GM12878 (cell line): Measurements from ENCODE around the gene LSMEM2. TPM values are rescaled to one million over a fixed set of nuclear protein-coding genes. Genes with fewer than 3 reads are reported as not detected.

Experiments used
- ATAC-seq: fragments of 200-7000 bp; cut with Tn5 transposase; 3 replicates; pipeline ENCODE4 v1.9.1; 2020; ENCODE audit warnings: mild to moderate bottlenecking, moderate library complexity
- BruUV-seq: library from RNA; stranded (reverse); fragments of 400-500 nt; replicated peaks from 2 replicates; lab custom pipeline; 2021; lab: Mats Ljungman, UMichigan
- CTCF ChIA-PET: fragments of 300-600 bp; sonication (Branson Sonifier 250); formaldehyde crosslinking; extraction: SDS; loops from one replicate; lab custom pipeline; 2021; ENCODE audit warnings: inconsistent platforms; lab: Yijun Ruan, JAX
- POLR2A ChIA-PET: fragments of 350-600 bp; formaldehyde crosslinking; extraction: SDS; loops from one replicate; lab custom pipeline; 2021; ENCODE audit warnings: inconsistent platforms; lab: Charles Lee
- RAD21 ChIA-PET: fragments of 300-600 bp; sonication (Branson Sonifier 250); formaldehyde crosslinking; loops from one replicate; lab custom pipeline; 2023; ENCODE audit warnings: antibody characterized with exemption; ENCODE audit not compliant: unreplicated experiment; lab: Charles Lee
- SMC1A ChIA-PET: fragments of 300-600 bp; sonication (Branson Sonifier 250); formaldehyde crosslinking; loops from one replicate; lab custom pipeline; 2023; ENCODE audit not compliant: unreplicated experiment, uncharacterized antibody; lab: Charles Lee
- DNase-seq: peaks from one replicate; pipeline ENCODE4 v3.0.0-alpha.2; 2011; ENCODE audit warnings: low read depth, low spot score
- FAIRE-seq: peaks from 3 replicates; lab custom pipeline; 2011; peaks lifted over from hg19 to GRCh38; lab: Jason Lieb, UNC
- H2AFZ ChIP-seq: 2 replicates; pipeline ENCODE4 v1.6.0; 2011; ENCODE audit warnings: low read depth, low read length, control low read depth; ENCODE audit not compliant: control insufficient read depth
- H3K27ac ChIP-seq: 2 replicates; pipeline ENCODE4 v1.5.1; 2011; ENCODE audit warnings: control low read depth; ENCODE audit not compliant: control insufficient read depth, insufficient read depth
- H3K27me3 ChIP-seq, 2 experiments: replicated peaks in 1 of 2; 2 replicates each; pipeline versions ENCODE4 v1.6.0 to v1.6.1; 2011; ENCODE audit warnings: low read length in 1 of 2; ENCODE audit not compliant: control insufficient read depth in 2 of 2, insufficient read depth in 2 of 2
- H3K36me3 ChIP-seq, 2 experiments: 2 replicates each; pipeline ENCODE4 v1.5.1; 2011; ENCODE audit warnings: low read length in 1 of 2; ENCODE audit not compliant: control insufficient read depth in 2 of 2, insufficient read depth in 2 of 2
- H3K4me1 ChIP-seq: 2 replicates; pipeline ENCODE4 v1.6.1; 2011; ENCODE audit warnings: mild to moderate bottlenecking, low read length, moderate library complexity, mixed read lengths; ENCODE audit not compliant: control insufficient read depth, insufficient read depth
- H3K4me2 ChIP-seq: 2 replicates; pipeline ENCODE4 v1.6.0; 2011; ENCODE audit warnings: control low read depth; ENCODE audit not compliant: control insufficient read depth, insufficient read depth
- H3K4me3 ChIP-seq: fragments of 200-600 bp; sonication (generic); 2 replicates; pipeline ENCODE4 v1.5.1; 2016
- H3K79me2 ChIP-seq: 2 replicates; pipeline ENCODE4 v1.6.0; 2011; ENCODE audit warnings: low read length; ENCODE audit not compliant: control insufficient read depth, insufficient read depth
- H3K9ac ChIP-seq: 2 replicates; pipeline ENCODE4 v1.8.0; 2011; ENCODE audit warnings: low read length, control low read depth, mixed read lengths; ENCODE audit not compliant: control insufficient read depth, insufficient read depth
- H3K9me3 ChIP-seq: replicated peaks from 3 replicates; pipeline ENCODE4 v1.5.1; 2011; ENCODE audit warnings: mild to moderate bottlenecking, low read length; ENCODE audit not compliant: control insufficient read depth, insufficient read depth
- H4K20me1 ChIP-seq: 2 replicates; pipeline ENCODE4 v1.6.0; 2011; ENCODE audit not compliant: control insufficient read depth, insufficient read depth
- BCLAF1 ChIP-seq: fragments of 450-650 bp; IDR thresholded peaks from 2 replicates; pipeline ENCODE4 v1.6.1; 2017; ENCODE audit warnings: antibody characterized with exemption, mild to moderate bottlenecking, moderate library complexity
- CBX5 ChIP-seq: sonication (generic); IDR thresholded peaks from 2 replicates; pipeline ENCODE4 v1.6.1; 2016; ENCODE audit warnings: low read depth, moderate library complexity, mild to moderate bottlenecking, inconsistent platforms
- CHD4 ChIP-seq: fragments of 200-600 bp; sonication (generic); IDR thresholded peaks from 2 replicates; pipeline ENCODE4 v1.6.1; 2016; ENCODE audit warnings: mild to moderate bottlenecking
- CREB1 ChIP-seq: IDR thresholded peaks from 2 replicates; pipeline ENCODE4 v1.6.1; 2012; ENCODE audit warnings: low read depth, mild to moderate bottlenecking, inconsistent platforms
- CREM ChIP-seq: IDR thresholded peaks from 2 replicates; pipeline ENCODE4 v1.6.1; 2014; ENCODE audit warnings: antibody characterized with exemption, low read depth
- DPF2 ChIP-seq: fragments of 450-650 bp; IDR thresholded peaks from 2 replicates; pipeline ENCODE4 v1.6.1; 2017; ENCODE audit warnings: mild to moderate bottlenecking
- HDGF ChIP-seq: fragments of 450-650 bp; IDR thresholded peaks from 2 replicates; pipeline ENCODE4 v1.6.1; 2016; ENCODE audit warnings: antibody characterized with exemption
- IKZF1 ChIP-seq: fragments of 450-650 bp; conservative IDR thresholded peaks from 2 replicates; pipeline ENCODE4 v1.6.1; 2017; ENCODE audit warnings: antibody characterized with exemption, mild to moderate bottlenecking
- JUNB ChIP-seq: IDR thresholded peaks from 2 replicates; pipeline ENCODE4 v1.6.1; 2016; ENCODE audit warnings: antibody characterized with exemption, mild to moderate bottlenecking
- MLLT1 ChIP-seq: fragments of 450-650 bp; IDR thresholded peaks from 2 replicates; pipeline ENCODE4 v1.6.1; 2016; ENCODE audit warnings: mild to moderate bottlenecking
- NR2C2 ChIP-seq: IDR thresholded peaks from 2 replicates; pipeline ENCODE4 v1.6.1; 2011; ENCODE audit warnings: borderline replicate concordance, low read depth; ENCODE audit not compliant: control insufficient read depth, insufficient read length
- NRF1 ChIP-seq: conservative IDR thresholded peaks from 2 replicates; pipeline ENCODE4 v1.6.1; 2011; ENCODE audit warnings: mild to moderate bottlenecking, low read depth, low read length, improper control_type of control experiment
- PAX5 ChIP-seq: IDR thresholded peaks from 2 replicates; pipeline ENCODE4 v1.6.1; 2011; ENCODE audit warnings: low read depth, low read length, borderline replicate concordance
- RCOR1 ChIP-seq: conservative IDR thresholded peaks from 2 replicates; pipeline ENCODE4 v1.6.1; 2012; ENCODE audit warnings: low read depth, low read length, improper control_type of control experiment
- SPI1 ChIP-seq: IDR thresholded peaks from 2 replicates; pipeline ENCODE4 v1.6.1; 2011; ENCODE audit warnings: low read depth, mild to moderate bottlenecking, low read length, moderate library complexity, borderline replicate concordance; ENCODE audit not compliant: insufficient read depth
- SREBF2 ChIP-seq: IDR thresholded peaks from 2 replicates; pipeline ENCODE4 v1.6.1; 2012; ENCODE audit warnings: mild to moderate bottlenecking, low read length
- USF1 ChIP-seq: IDR thresholded peaks from 2 replicates; pipeline ENCODE4 v1.6.1; 2011; ENCODE audit warnings: borderline replicate concordance, low read depth, mild to moderate bottlenecking, moderate library complexity, mixed read lengths, low read length; ENCODE audit not compliant: insufficient read depth; ENCODE audit errors: extremely low read length
- WGBS: methylation state at CpG from one replicate; pipeline ENCODE4 v1.1.6; 2016; ENCODE audit warnings: low lambda C conversion rate; ENCODE audit not compliant: insufficient replicate concordance, insufficient coverage; ENCODE audit errors: missing lambda C conversion rate; 5-methylcytosine and 5-hydroxymethylcytosine counted together
- in situ Hi-C: fragments of 300-500 bp; cut with MboI; formaldehyde crosslinking; loops from 9 replicates; pipeline ENCODE4 v1.14.3; 2018; ENCODE audit warnings: mixed read lengths
- intact Hi-C: fragments of 100-400 bp; cut with micrococcal nuclease; formaldehyde crosslinking; loops from one replicate; pipeline ENCODE4 v1.14.2; 2022; ENCODE audit not compliant: unreplicated experiment
- polyA plus RNA-seq, 11 experiments: library from polyadenylated mRNA; depleted of rRNA in 4 of 11; unstranded in 6 of 11; stranded (reverse) in 5 of 11; fragments of >200 nt; fragmentation: Nextera tagmentation in 4 of 11; fragmentation: Illumina TruSeq in 1 of 11; extraction: Ambion mirVana in 4 of 11; extraction: Trizol in 1 of 11; gene quantifications; 1 replicate in 1 of 11; 2 replicates in 10 of 11; pipeline versions ENCODE4 v1.2.1 to v1.2.3, GENCODE V29; 2011 to 2016; ENCODE audit warnings: inconsistent platforms in 2 of 11, missing spikeins in 2 of 11, low read depth in 1 of 11
- total RNA-seq, 4 experiments: library from RNA; depleted of rRNA in 3 of 4; stranded (reverse); fragments of >200 nt in 3 of 4; fragmentation: Illumina TruSeq in 1 of 4; extraction: Trizol in 1 of 4; gene quantifications; 2 replicates each; pipeline versions ENCODE4 v1.2.1 to v1.2.3, GENCODE V29; 2013 to 2021

Gene LSMEM2
- total and polyA plus RNA-seq, 10 of the 15 experiments (the other 5 are each of a cell fraction or from before 2014, with no cell fraction given): 0.17 TPM; not detected in 9

GRCh38 chr3:50245831-50246516, 32.9 kb upstream of the LSMEM2 start (continued):
- TF ChIP-seq BCLAF1 (no peak), PAX5 (no peak; the same call in 1 of the 2 replicates)

GRCh38 chr3:50246517-50246954, 32.4 kb upstream of the LSMEM2 start:
- DNase-seq (no peak), FAIRE-seq (no peak), ATAC-seq (peak; percentile 77)
- peaks cover 47% of the 10 kb centered on the region for H3K4me1 ChIP-seq
- ChIA-PET CTCF (interaction anchor here (0.6 to 3.3 kb wide), 25 partner anchors 9 to 931 kb away, joined by 3 to 149 read pairs (median 4); partner anchors contain the start of genes GNAI2, GNAT1, HYAL3 and NAA80), RAD21 (interaction anchor here (0.6 to 4.1 kb wide), 15 partner anchors 8 to 322 kb away, joined by 3 to 73 read pairs (median 6); partner anchors contain the start of genes GNAI2, GNAT1, HEMK1 and HYAL3), POLR2A (interaction anchor here (0.7 to 1.8 kb wide), 8 partner anchors 9 to 91 kb away, joined by 3 to 22 read pairs (median 6); partner anchors contain the start of genes GNAI2, HYAL3 and NAA80), SMC1A (interaction anchor here (0.7 to 1.7 kb wide), 13 partner anchors 8 to 54 kb away, joined by 3 to 51 read pairs (median 4); partner anchors contain the start of genes GNAI2, GNAT1, HYAL3 and NAA80)
- H3K4me3 ChIP-seq: peak overlapping the region; percentile 70
- peaks cover 81% of the 10 kb centered on the region for H3K79me2 ChIP-seq
- H3K9me3 ChIP-seq: no peaks in the 10 kb centered on the region
- no peaks in the 10 kb centered on the region for H3K27me3 ChIP-seq
- 0% methylated on average over 10 of the region's 10 CpGs for WGBS
- BruUV-seq: no TSS peak
- H2AFZ ChIP-seq: peak overlapping the region; percentile 43
- peaks cover 15 to 17% of the 10 kb centered on the region in 2 experiments; a peak in 3 of 4 replicates for H3K36me3 ChIP-seq
- peak overlapping the region; percentile 94 for H3K4me2 ChIP-seq
- peaks cover 25% of the 10 kb centered on the region for H4K20me1 ChIP-seq
- in situ Hi-C loops (no loop called here), intact Hi-C loops (loop anchor here (1.0 to 2.0 kb wide), 2 partner anchors 19 to 26 kb away; no protein-coding TSS in a partner anchor)
- peak overlapping the region; percentile 73 for H3K9ac ChIP-seq
- H3K27ac ChIP-seq: peak overlapping the region; percentile 71
- TF ChIP-seq CHD4 (no peak), NRF1 (no peak), JUNB (no peak), IKZF1 (peak; percentile 21), RCOR1 (no peak), USF1 (no peak), CREM (peak; percentile 48; the same call in 1 of the 2 replicates), HDGF (peak; percentile 89; the same call in 1 of the 2 replicates), SPI1 (peak; percentile 29; the same call in 1 of the 2 replicates), DPF2 (0 out of 2 replicates have a peak, but pooled peaks have one; percentile 14), MLLT1 (no peak), SREBF2 (no peak), CREB1 (peak; percentile 76), NR2C2 (no peak), CBX5 (no peak)
